ENCODE results near the gene RHOH. TPM values are rescaled to one million over a fixed set of nuclear protein-coding genes. Genes with fewer than 3 reads are reported as not detected.
A peak's percentile ranks its signal among the peaks of the same experiment; 100 is the strongest.

The RHOH gene
- total and polyA plus RNA-seq, 10 of the 15 experiments (the other 5 are each of a cell fraction or from before 2014, with no cell fraction given): 46.5 to 120 (median 57.9) TPM

DNA sequence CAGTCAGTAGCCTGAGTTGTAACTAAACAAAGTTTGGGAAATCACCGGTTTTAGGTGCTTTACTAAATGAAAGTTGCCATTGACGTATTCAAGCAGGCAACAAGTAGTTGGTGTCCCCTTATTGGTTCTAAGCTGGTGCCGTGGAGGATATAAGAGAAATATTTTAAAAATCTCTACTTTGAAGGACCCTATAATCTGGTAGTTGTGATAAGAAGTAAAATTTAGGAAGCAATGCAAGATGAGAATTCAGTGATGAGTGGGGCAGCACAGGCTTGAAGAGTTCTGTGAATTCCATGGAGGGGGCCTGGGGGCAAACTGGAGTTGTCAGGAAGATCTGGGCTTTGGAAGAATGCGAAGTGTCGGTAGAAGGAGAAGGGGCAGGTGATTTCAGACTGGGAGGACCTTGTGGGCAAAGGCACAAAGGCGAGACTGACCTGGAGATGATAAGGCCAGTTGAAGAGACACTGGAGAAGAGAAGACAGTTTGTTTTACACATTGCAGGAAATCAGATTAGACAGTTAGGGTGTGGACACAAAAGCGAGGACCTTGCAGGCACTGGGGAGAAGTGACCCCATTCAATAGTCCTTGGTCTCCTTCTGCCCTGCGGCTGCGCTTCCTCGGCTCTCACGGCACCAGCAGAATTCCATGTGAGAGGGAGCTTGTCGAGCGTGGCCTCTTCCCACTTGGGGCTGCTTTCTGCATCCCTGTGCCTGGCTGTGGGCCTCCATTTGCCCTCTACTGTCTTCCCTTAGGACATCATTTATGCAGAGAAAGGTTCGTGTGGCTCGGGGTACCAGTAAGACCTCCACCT, 1.3 kb downstream of the RHOH start:
- ATAC-seq (peak; percentile 13), DNase-seq (ENCODE audit: low read depth, low spot score) (no peak), FAIRE-seq (no peak)
- in situ Hi-C loops (cut with MboI) (loop anchor here (25.0 kb wide), 1 partner anchor 1386 kb away; the partner anchor contains the start of gene TLR1), intact Hi-C loops (cut with micrococcal nuclease; ENCODE audit: unreplicated experiment) (loop anchor here (5.0 to 10.0 kb wide), 4 partner anchors 424 to 1153 kb away; no protein-coding TSS in a partner anchor)
- SMC1A ChIA-PET (ENCODE audit: uncharacterized antibody, unreplicated experiment): interaction anchor here (0.8 to 20.3 kb wide), 9 partner anchors 11 to 563 kb away, joined by 3 to 374 read pairs (median 4); no protein-coding TSS in a partner anchor
- POLR2A ChIA-PET: interaction anchor here (0.5 to 12.0 kb wide), 11 partner anchors 9 to 1880 kb away, joined by 3 to 214 read pairs (median 3); partner anchors contain the start of gene N4BP2
- Histone ChIP-seq H3K4me3 (peak overlapping the region; percentile 88), H3K36me3 (ENCODE audit: control insufficient read depth in 2 of 2, insufficient read depth in 2 of 2, low read length in 1 of 2) (no peaks in the 10 kb centered on the region; a peak in 1 of 4 replicates), H3K27me3 (replicated peaks in 1 of 2; ENCODE audit: control insufficient read depth in 2 of 2, insufficient read depth in 2 of 2, low read length in 1 of 2) (no peaks in the 10 kb centered on the region), H2AFZ (ENCODE audit: control insufficient read depth, low read depth, low read length) (no peak overlapping the region), H4K20me1 (ENCODE audit: control insufficient read depth, insufficient read depth) (no peaks in the 10 kb centered on the region), H3K79me2 (ENCODE audit: control insufficient read depth, insufficient read depth, low read length) (peaks cover 98% of the 10 kb centered on the region), H3K9me3 (replicated peaks; ENCODE audit: control insufficient read depth, insufficient read depth, low read length) (no peaks in the 10 kb centered on the region), H3K4me1 (ENCODE audit: control insufficient read depth, insufficient read depth, low read length) (no peaks in the 10 kb centered on the region), H3K27ac (ENCODE audit: control insufficient read depth, insufficient read depth) (peak overlapping the region; percentile 92), H3K9ac (ENCODE audit: control insufficient read depth, insufficient read depth, low read length) (peak overlapping the region; percentile 99), H3K4me2 (ENCODE audit: control insufficient read depth, insufficient read depth) (peak overlapping the region; percentile 75)
- CTCF ChIA-PET: interaction anchor here (0.7 to 4.8 kb wide), 8 partner anchors 8 to 119 kb away, joined by 3 to 34 read pairs (median 4); no protein-coding TSS in a partner anchor
- BruUV-seq (replicated peaks): TSS peak; percentile 50
- RAD21 ChIA-PET (ENCODE audit: unreplicated experiment): interaction anchor here (0.8 to 18.0 kb wide), 14 partner anchors 10 to 142 kb away, joined by 3 to 356 read pairs (median 6); partner anchors contain the start of gene N4BP2
- 0% methylated on average over 15 of the region's 15 CpGs for WGBS (ENCODE audit: insufficient coverage, insufficient replicate concordance, low lambda C conversion rate, missing lambda C conversion rate)
- TF ChIP-seq NFYA (IDR thresholded peaks at IDR 0.05; ENCODE audit: borderline replicate concordance, low read depth, low read length) (no peak), TCF7 (IDR thresholded peaks at IDR 0.05; ENCODE audit: borderline replicate concordance) (no peak), YY1 (IDR thresholded peaks at IDR 0.05; ENCODE audit: low read depth, low read length) (no peak), ZNF274 (IDR thresholded peaks at IDR 0.05; ENCODE audit: insufficient read depth, insufficient read length) (no peak), SMAD5 (IDR thresholded peaks at IDR 0.05; ENCODE audit: low read depth) (no peak), CEBPB (IDR thresholded peaks at IDR 0.05; ENCODE audit: borderline replicate concordance in 1 of 2, low read depth in 2 of 2, low read length in 2 of 2) (no peak), RELA (IDR thresholded peaks at IDR 0.05; ENCODE audit: borderline replicate concordance, partially characterized antibody) (no peak), CHD2 (IDR thresholded peaks at IDR 0.05; ENCODE audit: borderline replicate concordance, low read depth, low read length) (no peak; the same call in 1 of the 2 replicates)
- TF ChIP-seq, protein P1, sequence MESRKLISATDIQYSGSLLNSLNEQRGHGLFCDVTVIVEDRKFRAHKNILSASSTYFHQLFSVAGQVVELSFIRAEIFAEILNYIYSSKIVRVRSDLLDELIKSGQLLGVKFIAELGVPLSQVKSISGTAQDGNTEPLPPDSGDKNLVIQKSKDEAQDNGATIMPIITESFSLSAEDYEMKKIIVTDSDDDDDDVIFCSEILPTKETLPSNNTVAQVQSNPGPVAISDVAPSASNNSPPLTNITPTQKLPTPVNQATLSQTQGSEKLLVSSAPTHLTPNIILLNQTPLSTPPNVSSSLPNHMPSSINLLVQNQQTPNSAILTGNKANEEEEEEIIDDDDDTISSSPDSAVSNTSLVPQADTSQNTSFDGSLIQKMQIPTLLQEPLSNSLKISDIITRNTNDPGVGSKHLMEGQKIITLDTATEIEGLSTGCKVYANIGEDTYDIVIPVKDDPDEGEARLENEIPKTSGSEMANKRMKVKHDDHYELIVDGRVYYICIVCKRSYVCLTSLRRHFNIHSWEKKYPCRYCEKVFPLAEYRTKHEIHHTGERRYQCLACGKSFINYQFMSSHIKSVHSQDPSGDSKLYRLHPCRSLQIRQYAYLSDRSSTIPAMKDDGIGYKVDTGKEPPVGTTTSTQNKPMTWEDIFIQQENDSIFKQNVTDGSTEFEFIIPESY (IDR thresholded peaks at IDR 0.05): no peak
- TF ChIP-seq, protein P2, sequence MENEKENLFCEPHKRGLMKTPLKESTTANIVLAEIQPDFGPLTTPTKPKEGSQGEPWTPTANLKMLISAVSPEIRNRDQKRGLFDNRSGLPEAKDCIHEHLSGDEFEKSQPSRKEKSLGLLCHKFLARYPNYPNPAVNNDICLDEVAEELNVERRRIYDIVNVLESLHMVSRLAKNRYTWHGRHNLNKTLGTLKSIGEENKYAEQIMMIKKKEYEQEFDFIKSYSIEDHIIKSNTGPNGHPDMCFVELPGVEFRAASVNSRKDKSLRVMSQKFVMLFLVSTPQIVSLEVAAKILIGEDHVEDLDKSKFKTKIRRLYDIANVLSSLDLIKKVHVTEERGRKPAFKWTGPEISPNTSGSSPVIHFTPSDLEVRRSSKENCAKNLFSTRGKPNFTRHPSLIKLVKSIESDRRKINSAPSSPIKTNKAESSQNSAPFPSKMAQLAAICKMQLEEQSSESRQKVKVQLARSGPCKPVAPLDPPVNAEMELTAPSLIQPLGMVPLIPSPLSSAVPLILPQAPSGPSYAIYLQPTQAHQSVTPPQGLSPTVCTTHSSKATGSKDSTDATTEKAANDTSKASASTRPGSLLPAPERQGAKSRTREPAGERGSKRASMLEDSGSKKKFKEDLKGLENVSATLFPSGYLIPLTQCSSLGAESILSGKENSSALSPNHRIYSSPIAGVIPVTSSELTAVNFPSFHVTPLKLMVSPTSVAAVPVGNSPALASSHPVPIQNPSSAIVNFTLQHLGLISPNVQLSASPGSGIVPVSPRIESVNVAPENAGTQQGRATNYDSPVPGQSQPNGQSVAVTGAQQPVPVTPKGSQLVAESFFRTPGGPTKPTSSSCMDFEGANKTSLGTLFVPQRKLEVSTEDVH (IDR thresholded peaks at IDR 0.05; ENCODE audit: low read depth, partially characterized antibody): no peak
- TF ChIP-seq, protein P3, sequence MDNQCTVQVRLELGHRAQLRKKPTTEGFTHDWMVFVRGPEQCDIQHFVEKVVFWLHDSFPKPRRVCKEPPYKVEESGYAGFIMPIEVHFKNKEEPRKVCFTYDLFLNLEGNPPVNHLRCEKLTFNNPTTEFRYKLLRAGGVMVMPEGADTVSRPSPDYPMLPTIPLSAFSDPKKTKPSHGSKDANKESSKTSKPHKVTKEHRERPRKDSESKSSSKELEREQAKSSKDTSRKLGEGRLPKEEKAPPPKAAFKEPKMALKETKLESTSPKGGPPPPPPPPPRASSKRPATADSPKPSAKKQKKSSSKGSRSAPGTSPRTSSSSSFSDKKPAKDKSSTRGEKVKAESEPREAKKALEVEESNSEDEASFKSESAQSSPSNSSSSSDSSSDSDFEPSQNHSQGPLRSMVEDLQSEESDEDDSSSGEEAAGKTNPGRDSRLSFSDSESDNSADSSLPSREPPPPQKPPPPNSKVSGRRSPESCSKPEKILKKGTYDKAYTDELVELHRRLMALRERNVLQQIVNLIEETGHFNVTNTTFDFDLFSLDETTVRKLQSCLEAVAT (IDR thresholded peaks at IDR 0.05): peak; percentile 98
- TF ChIP-seq, protein P4, sequence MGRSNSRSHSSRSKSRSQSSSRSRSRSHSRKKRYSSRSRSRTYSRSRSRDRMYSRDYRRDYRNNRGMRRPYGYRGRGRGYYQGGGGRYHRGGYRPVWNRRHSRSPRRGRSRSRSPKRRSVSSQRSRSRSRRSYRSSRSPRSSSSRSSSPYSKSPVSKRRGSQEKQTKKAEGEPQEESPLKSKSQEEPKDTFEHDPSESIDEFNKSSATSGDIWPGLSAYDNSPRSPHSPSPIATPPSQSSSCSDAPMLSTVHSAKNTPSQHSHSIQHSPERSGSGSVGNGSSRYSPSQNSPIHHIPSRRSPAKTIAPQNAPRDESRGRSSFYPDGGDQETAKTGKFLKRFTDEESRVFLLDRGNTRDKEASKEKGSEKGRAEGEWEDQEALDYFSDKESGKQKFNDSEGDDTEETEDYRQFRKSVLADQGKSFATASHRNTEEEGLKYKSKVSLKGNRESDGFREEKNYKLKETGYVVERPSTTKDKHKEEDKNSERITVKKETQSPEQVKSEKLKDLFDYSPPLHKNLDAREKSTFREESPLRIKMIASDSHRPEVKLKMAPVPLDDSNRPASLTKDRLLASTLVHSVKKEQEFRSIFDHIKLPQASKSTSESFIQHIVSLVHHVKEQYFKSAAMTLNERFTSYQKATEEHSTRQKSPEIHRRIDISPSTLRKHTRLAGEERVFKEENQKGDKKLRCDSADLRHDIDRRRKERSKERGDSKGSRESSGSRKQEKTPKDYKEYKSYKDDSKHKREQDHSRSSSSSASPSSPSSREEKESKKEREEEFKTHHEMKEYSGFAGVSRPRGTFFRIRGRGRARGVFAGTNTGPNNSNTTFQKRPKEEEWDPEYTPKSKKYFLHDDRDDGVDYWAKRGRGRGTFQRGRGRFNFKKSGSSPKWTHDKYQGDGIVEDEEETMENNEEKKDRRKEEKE (IDR thresholded peaks at IDR 0.05): no peak

Measured in GM12878 (cell line).